CD4-positive, CD25-positive, alpha-beta regulatory T cell (primary cell): ENCODE data around the gene FAF2. TPM values are rescaled to one million over a fixed set of nuclear protein-coding genes. Genes with fewer than 3 reads are reported as not detected.

ENCODE experiments used
- ATAC-seq, 2 donors: fragments of 150-1000 bp; cut with Tn5 transposase; one replicate each; pipeline ENCODE4 v1.10.0; 2021; ENCODE audit warnings: low read depth in 2 of 2, moderate number of reproducible peaks in 2 of 2, moderate library complexity in 1 of 2
- DNase-seq, 3 donors: peaks; one replicate each; pipeline versions ENCODE4 v3.0.0 to v3.0.0-alpha.2; 2012 to 2022; ENCODE audit warnings: mixed read lengths in 1 of 3
- H3K27ac ChIP-seq: one replicate; pipeline ENCODE4 v1.7.0; 2013; ENCODE audit warnings: mild to moderate bottlenecking, low read length; ENCODE audit not compliant: insufficient read depth, poor library complexity, severe bottlenecking
- H3K27me3 ChIP-seq: one replicate; pipeline ENCODE4 v1.7.0; 2013; ENCODE audit warnings: low read length; ENCODE audit not compliant: control insufficient read depth, insufficient read depth
- H3K36me3 ChIP-seq: one replicate; pipeline ENCODE4 v1.7.0; 2013; ENCODE audit warnings: mild to moderate bottlenecking, low read length, moderate library complexity; ENCODE audit not compliant: control insufficient read depth, insufficient read depth
- H3K4me1 ChIP-seq: 2 replicates; pipeline ENCODE4 v1.7.0; 2013; ENCODE audit warnings: mild to moderate bottlenecking, low read length; ENCODE audit not compliant: insufficient read depth, control insufficient read depth, poor library complexity, severe bottlenecking
- H3K4me3 ChIP-seq: one replicate; pipeline ENCODE4 v1.7.0; 2013; ENCODE audit warnings: low read depth, mild to moderate bottlenecking, low read length, moderate library complexity
- H3K9me3 ChIP-seq, 2 experiments: 1 replicate in 1 of 2; 2 replicates in 1 of 2; pipeline ENCODE4 v1.7.0; 2013; ENCODE audit warnings: low read length in 2 of 2, mild to moderate bottlenecking in 1 of 2, moderate library complexity in 1 of 2; ENCODE audit not compliant: control insufficient read depth in 2 of 2
- H3K27ac Mint-ChIP-seq, 3 donors: one replicate each; pipeline ENCODE4 v1.8.0; 2020 to 2022; ENCODE audit warnings: mild to moderate bottlenecking in 3 of 3, mixed read lengths in 3 of 3, moderate library complexity in 2 of 3
- H3K27me3 Mint-ChIP-seq: one replicate; pipeline ENCODE4 v1.8.0; 2022; ENCODE audit warnings: mild to moderate bottlenecking, mixed read lengths
- H3K36me3 Mint-ChIP-seq: one replicate; pipeline ENCODE4 v1.8.0; 2020; ENCODE audit warnings: mixed read lengths
- H3K4me1 Mint-ChIP-seq, 4 donors: one replicate each; pipeline ENCODE4 v1.8.0; 2020 to 2022; ENCODE audit warnings: mixed read lengths in 4 of 4, mild to moderate bottlenecking in 1 of 4
- H3K4me3 Mint-ChIP-seq, 4 donors: one replicate each; pipeline ENCODE4 v1.8.0; 2020 to 2022; ENCODE audit warnings: mild to moderate bottlenecking in 4 of 4, mixed read lengths in 4 of 4, moderate library complexity in 3 of 4
- H3K9me3 Mint-ChIP-seq, 7 donors: one replicate each; pipeline ENCODE4 v1.8.0; 2020 to 2022; ENCODE audit warnings: mixed read lengths in 7 of 7, mild to moderate bottlenecking in 3 of 7, moderate library complexity in 2 of 7
- polyA plus RNA-seq, 4 donors: library from polyadenylated mRNA; unstranded; fragments of 300-500 nt; fragmentation: Illumina TruSeq; gene quantifications; one replicate each; pipeline ENCODE4 v1.2.3, GENCODE V29; 2021
- total RNA-seq: library from RNA; stranded (reverse); gene quantifications from one replicate; pipeline ENCODE4 v1.2.3, GENCODE V29; 2022

FAF2 gene
- total and polyA plus RNA-seq, 5 donors from 2014 or later = 8.8 to 31.8 (median 14.4) TPM

DNA sequence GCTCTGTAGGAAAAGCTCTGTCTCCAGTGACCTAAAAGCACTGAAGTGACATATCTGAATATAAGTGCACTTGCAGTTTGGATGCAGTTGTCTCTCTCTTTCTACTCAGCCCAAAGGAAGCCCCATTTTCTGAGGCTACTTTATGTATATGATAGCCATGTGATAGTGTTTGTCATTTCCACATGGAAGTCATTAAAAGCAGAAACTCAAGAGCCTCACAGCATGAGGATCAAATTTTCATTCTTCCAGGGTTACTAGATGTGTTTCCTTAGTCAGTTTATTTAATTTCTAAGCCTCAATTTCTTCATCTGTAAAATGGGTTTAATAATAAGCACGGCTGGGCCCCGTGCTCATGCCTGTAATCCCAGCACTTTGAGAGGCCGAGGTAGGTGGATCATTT lies 52.3 kb downstream of the FAF2 start:
- ATAC-seq = no peak
- Mint-ChIP-seq H3K27me3 (no peaks in the 10 kb centered on the region), H3K36me3 (peaks cover 51% of the 10 kb centered on the region), H3K9me3 (no peaks in the 10 kb centered on the region), H3K4me1 (peaks cover 0 to 8% (median 5%) of the 10 kb centered on the region in 4 donors), H3K4me3 (no peak overlapping the region), H3K27ac (no peak overlapping the region)
- Histone ChIP-seq H3K36me3 (peaks cover 85% of the 10 kb centered on the region), H3K9me3 (no peaks in the 10 kb centered on the region), H3K27ac (no peak overlapping the region), H3K4me3 (no peak overlapping the region), H3K4me1 (no peaks in the 10 kb centered on the region), H3K27me3 (no peaks in the 10 kb centered on the region)
- no peak for DNase-seq

GRCh38 chr5:176501333-176501732 lies 53.1 kb downstream of the FAF2 start:
- H3K27ac Mint-ChIP-seq = peak overlapping the region in 1 of 3 donors; percentile 9
- H3K4me3 Mint-ChIP-seq = no peak overlapping the region
- no peak overlapping the region for H3K27ac ChIP-seq

DNA sequence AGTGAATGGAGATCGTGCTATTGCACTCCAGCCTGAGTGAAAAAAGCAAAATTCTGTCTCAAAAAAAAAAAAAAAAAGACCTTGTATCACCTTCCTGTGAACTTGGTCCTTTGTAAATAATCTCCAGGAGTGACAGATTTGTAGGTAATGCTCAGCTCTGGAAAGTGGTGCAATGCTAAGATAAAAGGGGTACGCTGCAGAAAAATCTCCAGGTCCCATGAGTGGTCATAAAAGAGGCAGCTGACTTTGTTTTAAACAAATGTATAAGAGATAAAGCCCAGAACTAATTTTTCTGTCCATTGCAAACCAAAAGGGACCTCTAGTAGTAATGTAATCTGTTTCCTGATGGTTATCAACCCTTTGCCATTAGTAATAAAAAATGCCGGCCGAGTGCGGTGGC lies 55.3 kb downstream of the FAF2 start:
- Histone ChIP-seq H3K27ac (no peak overlapping the region), H3K4me3 (no peak overlapping the region), H3K36me3 (peaks cover 81% of the 10 kb centered on the region), H3K9me3 (no peaks in the 10 kb centered on the region), H3K4me1 (no peaks in the 10 kb centered on the region), H3K27me3 (no peaks in the 10 kb centered on the region)
- no peak for ATAC-seq
- no peak overlapping the region for H3K4me3 Mint-ChIP-seq
- no peak overlapping the region for H3K27ac Mint-ChIP-seq
- H3K9me3 Mint-ChIP-seq = no peaks in the 10 kb centered on the region
- peaks cover 53% of the 10 kb centered on the region for H3K36me3 Mint-ChIP-seq
- peaks cover 0 to 11% (median 4%) of the 10 kb centered on the region in 4 donors for H3K4me1 Mint-ChIP-seq
- H3K27me3 Mint-ChIP-seq = no peaks in the 10 kb centered on the region
- DNase-seq = no peak

More at GRCh38 chr5:176501333-176501732, 53.1 kb downstream of the FAF2 start:
- Histone ChIP-seq H3K27me3 (no peaks in the 10 kb centered on the region), H3K4me1 (no peaks in the 10 kb centered on the region), H3K36me3 (peaks cover 80% of the 10 kb centered on the region), H3K9me3 (no peaks in the 10 kb centered on the region), H3K4me3 (no peak overlapping the region)
- ATAC-seq (no peak), DNase-seq (no peak)
- Mint-ChIP-seq H3K4me1 (peaks cover 0 to 11% (median 6%) of the 10 kb centered on the region in 4 donors), H3K27me3 (no peaks in the 10 kb centered on the region), H3K9me3 (no peaks in the 10 kb centered on the region), H3K36me3 (peaks cover 50% of the 10 kb centered on the region)

- Mint-ChIP-seq H3K27me3 (no peaks in the 10 kb centered on the region), H3K9me3 (no peaks in the 10 kb centered on the region), H3K4me3 (no peak overlapping the region), H3K4me1 (peaks cover 2 to 11% (median 6%) of the 10 kb centered on the region in 4 donors), H3K27ac (peak overlapping the region in 2 of 3 donors; percentile 15 to 22), H3K36me3 (peaks cover 36% of the 10 kb centered on the region)
- no peaks in the 10 kb centered on the region for H3K4me1 ChIP-seq
- H3K36me3 ChIP-seq = peaks cover 48% of the 10 kb centered on the region
- H3K4me3 ChIP-seq = no peak overlapping the region
- no peak overlapping the region for H3K27ac ChIP-seq
- H3K27me3 ChIP-seq = no peaks in the 10 kb centered on the region
- ATAC-seq (no peak), DNase-seq (no peak)
- no peaks in the 10 kb centered on the region for H3K9me3 ChIP-seq
Observed at GRCh38 chr5:176507911-176508310, 59.7 kb downstream of the FAF2 start.

DNA sequence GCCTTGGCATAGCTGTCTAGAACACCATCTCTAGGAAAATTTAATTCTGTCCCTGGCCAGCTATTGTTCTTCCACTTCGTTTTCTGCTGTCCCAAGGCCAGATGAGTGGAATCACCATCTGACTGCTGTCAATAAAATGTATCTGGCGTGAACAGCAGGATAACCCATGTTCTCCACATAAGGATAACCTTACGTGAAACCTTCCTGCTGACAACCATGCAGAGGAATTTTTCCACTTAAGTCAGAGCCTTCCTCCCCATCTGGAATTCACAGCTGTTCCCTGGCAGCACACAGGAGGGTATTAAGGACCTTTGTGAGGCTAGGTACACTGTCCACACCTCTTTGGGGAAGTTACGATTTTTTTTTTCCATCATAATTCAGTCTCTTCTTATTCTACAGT lies 60.4 kb downstream of the FAF2 start:
- H3K36me3 Mint-ChIP-seq = peaks cover 36% of the 10 kb centered on the region
- H3K9me3 Mint-ChIP-seq = no peaks in the 10 kb centered on the region
- peak overlapping the region in 1 of 3 donors; percentile 48 for H3K27ac Mint-ChIP-seq
- no peak overlapping the region for H3K4me3 ChIP-seq
- no peaks in the 10 kb centered on the region for H3K4me1 ChIP-seq
- H3K27ac ChIP-seq = no peak overlapping the region
- H3K27me3 ChIP-seq = no peaks in the 10 kb centered on the region
- DNase-seq = no peak
- peaks cover 46% of the 10 kb centered on the region for H3K36me3 ChIP-seq
- peaks cover 2 to 11% (median 6%) of the 10 kb centered on the region in 4 donors for H3K4me1 Mint-ChIP-seq
- no peaks in the 10 kb centered on the region for H3K27me3 Mint-ChIP-seq
- no peaks in the 10 kb centered on the region for H3K9me3 ChIP-seq
- no peak overlapping the region for H3K4me3 Mint-ChIP-seq
- ATAC-seq = no peak

DNA sequence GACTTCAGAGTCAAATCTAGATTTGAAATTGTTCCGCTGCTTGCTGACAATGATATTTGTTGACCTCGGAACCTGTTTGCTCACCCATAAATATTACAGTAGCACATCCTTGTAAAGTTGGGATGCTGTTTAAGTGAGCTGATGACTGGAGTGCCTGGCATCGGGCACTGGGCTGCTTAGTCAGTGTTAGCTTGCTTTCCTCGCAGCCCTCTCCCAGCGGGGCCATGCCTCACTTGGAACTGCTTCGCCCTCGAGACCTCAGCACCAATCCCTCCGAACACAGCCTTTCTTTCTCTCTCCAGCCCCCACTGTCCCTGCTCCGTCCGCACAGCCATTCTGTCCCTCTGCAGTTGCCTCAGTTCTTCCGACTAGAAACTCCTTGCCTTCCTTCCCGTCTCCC lies 65.6 kb downstream of the FAF2 start:
- peaks cover 0 to 16% (median 5%) of the 10 kb centered on the region in 4 donors for H3K4me1 Mint-ChIP-seq
- peak overlapping the region in 2 of 3 donors; percentile 72 to 95 for H3K27ac Mint-ChIP-seq
- DNase-seq = no peak

GRCh38 chr5:176514244-176514950 lies 66.2 kb downstream of the FAF2 start:
- peak overlapping the region in 1 of 4 donors; percentile 41 for H3K4me3 Mint-ChIP-seq

More for the DNA sequence above, 65.6 kb downstream of the FAF2 start:
- H3K27me3 ChIP-seq = no peaks in the 10 kb centered on the region
- Mint-ChIP-seq H3K27me3 (no peaks in the 10 kb centered on the region), H3K36me3 (peaks cover 4% of the 10 kb centered on the region), H3K9me3 (peaks cover 0 to 1% (median 0%) of the 10 kb centered on the region in 7 donors), H3K4me3 (no peak overlapping the region)
- H3K27ac ChIP-seq = no peak overlapping the region
- H3K9me3 ChIP-seq = no peaks in the 10 kb centered on the region
- no peaks in the 10 kb centered on the region for H3K4me1 ChIP-seq
- no peak for ATAC-seq
- H3K36me3 ChIP-seq = peaks cover 3% of the 10 kb centered on the region
- no peak overlapping the region for H3K4me3 ChIP-seq

GRCh38 chr5:176515396-176515795 lies 67.2 kb downstream of the FAF2 start:
- Mint-ChIP-seq H3K4me3 (no peak overlapping the region), H3K27me3 (no peaks in the 10 kb centered on the region), H3K9me3 (peaks cover 0 to 1% (median 0%) of the 10 kb centered on the region in 7 donors), H3K36me3 (no peaks in the 10 kb centered on the region), H3K27ac (peak overlapping the region in 1 of 3 donors; percentile 25), H3K4me1 (peaks cover 0 to 20% (median 4%) of the 10 kb centered on the region in 4 donors)
- no peaks in the 10 kb centered on the region for H3K27me3 ChIP-seq
- no peak for DNase-seq
- H3K4me1 ChIP-seq = no peaks in the 10 kb centered on the region
- H3K4me3 ChIP-seq = no peak overlapping the region
- no peak for ATAC-seq
- no peak overlapping the region for H3K27ac ChIP-seq
- H3K36me3 ChIP-seq = no peaks in the 10 kb centered on the region
- no peaks in the 10 kb centered on the region for H3K9me3 ChIP-seq

More at GRCh38 chr5:176514244-176514950, 66.2 kb downstream of the FAF2 start:
- peaks cover 0 to 16% (median 4%) of the 10 kb centered on the region in 4 donors for H3K4me1 Mint-ChIP-seq
- Histone ChIP-seq H3K36me3 (no peaks in the 10 kb centered on the region), H3K4me3 (no peak overlapping the region), H3K27ac (no peak overlapping the region), H3K9me3 (no peaks in the 10 kb centered on the region), H3K4me1 (no peaks in the 10 kb centered on the region), H3K27me3 (no peaks in the 10 kb centered on the region)
- no peak for ATAC-seq
- DNase-seq = no peak
- H3K27ac Mint-ChIP-seq = peak overlapping the region in 1 of 3 donors; percentile 72
- peaks cover 4% of the 10 kb centered on the region for H3K36me3 Mint-ChIP-seq
- H3K27me3 Mint-ChIP-seq = no peaks in the 10 kb centered on the region
- H3K9me3 Mint-ChIP-seq = peaks cover 0 to 1% (median 0%) of the 10 kb centered on the region in 7 donors
